Neuronal stem cell (in vitro differentiated cells): ENCODE data around the gene ST6GALNAC3.

ENCODE experiments used
- DNase-seq: peaks from one replicate; pipeline ENCODE4 v3.0.0-alpha.2; 2013; ENCODE audit warnings: low spot score
- H2AFZ ChIP-seq: one replicate; pipeline ENCODE4 v1.6.1; 2013; ENCODE audit warnings: mild to moderate bottlenecking, low read length, inconsistent platforms
- H2AK5ac ChIP-seq: 2 replicates; pipeline ENCODE4 v1.6.1; 2013; ENCODE audit warnings: low read depth, mild to moderate bottlenecking, inconsistent platforms, low read length, moderate library complexity, mixed read lengths
- H2BK120ac ChIP-seq: 2 replicates; pipeline ENCODE4 v1.6.1; 2013; ENCODE audit warnings: low read depth, mild to moderate bottlenecking, inconsistent platforms, low read length, moderate library complexity, mixed read lengths
- H2BK12ac ChIP-seq: one replicate; pipeline ENCODE4 v1.6.1; 2013; ENCODE audit warnings: low read length, inconsistent platforms
- H2BK15ac ChIP-seq: 2 replicates; pipeline ENCODE4 v1.6.1; 2013; ENCODE audit warnings: mild to moderate bottlenecking, low read length, inconsistent platforms, mixed read lengths
- H2BK5ac ChIP-seq: one replicate; pipeline ENCODE4 v1.6.1; 2013; ENCODE audit warnings: inconsistent platforms, mild to moderate bottlenecking, low read length, moderate library complexity
- H3K14ac ChIP-seq: one replicate; pipeline ENCODE4 v1.6.1; 2013; ENCODE audit warnings: low read length, inconsistent platforms
- H3K18ac ChIP-seq: 2 replicates; pipeline ENCODE4 v1.6.1; 2013; ENCODE audit warnings: low read length, inconsistent platforms
- H3K23ac ChIP-seq: 2 replicates; pipeline ENCODE4 v1.6.1; 2013; ENCODE audit warnings: low read depth, mild to moderate bottlenecking, mixed read lengths, low read length, inconsistent platforms; ENCODE audit not compliant: poor library complexity
- H3K27ac ChIP-seq: replicated peaks from 3 replicates; pipeline ENCODE4 v1.5.1; 2013; ENCODE audit warnings: low read length, inconsistent platforms
- H3K27me3 ChIP-seq, 3 experiments: 2 replicates each; pipeline ENCODE4 v1.6.1; 2013; ENCODE audit warnings: low read length in 3 of 3, mild to moderate bottlenecking in 2 of 3, inconsistent platforms in 1 of 3, low read depth in 1 of 3, mixed read lengths in 1 of 3, moderate library complexity in 1 of 3; ENCODE audit not compliant: control insufficient read depth in 3 of 3, insufficient read depth in 3 of 3
- H3K36me3 ChIP-seq, 2 donors: replicated peaks in 1 of 2; 2 replicates each; pipeline ENCODE4 v1.6.1; 2013; ENCODE audit warnings: low read length in 2 of 2; ENCODE audit not compliant: control insufficient read depth in 2 of 2, insufficient read depth in 2 of 2
- H3K4ac ChIP-seq: 2 replicates; pipeline ENCODE4 v1.6.1; 2013; ENCODE audit warnings: inconsistent platforms, mild to moderate bottlenecking, low read length, moderate library complexity
- H3K4me1 ChIP-seq, 2 donors: 1 replicate in 1 of 2; 2 replicates in 1 of 2; pipeline ENCODE4 v1.6.1; 2013; ENCODE audit warnings: low read length in 2 of 2, low read depth in 1 of 2; ENCODE audit not compliant: control insufficient read depth in 2 of 2, insufficient read depth in 1 of 2
- H3K4me2 ChIP-seq: one replicate; pipeline ENCODE4 v1.6.1; 2013; ENCODE audit warnings: mild to moderate bottlenecking, low read length, inconsistent platforms; ENCODE audit not compliant: insufficient read depth, poor library complexity, severe bottlenecking
- H3K4me3 ChIP-seq, 2 donors: 2 replicates each; pipeline ENCODE4 v1.5.1; 2013; ENCODE audit warnings: low read length in 2 of 2, mild to moderate bottlenecking in 2 of 2, inconsistent platforms in 1 of 2, moderate library complexity in 1 of 2
- H3K79me1 ChIP-seq: one replicate; pipeline ENCODE4 v1.6.1; 2013; ENCODE audit warnings: low read depth, mild to moderate bottlenecking, inconsistent platforms, low read length, moderate library complexity
- H3K9ac ChIP-seq: one replicate; pipeline ENCODE4 v1.6.1; 2013; ENCODE audit warnings: mild to moderate bottlenecking, low read depth, low read length, inconsistent platforms; ENCODE audit not compliant: poor library complexity
- H3K9me3 ChIP-seq, 2 donors: replicated peaks in 1 of 2; 2 replicates each; pipeline versions ENCODE3 to v1.6.1; 2013; ENCODE audit warnings: low read length in 2 of 2, mild to moderate bottlenecking in 2 of 2, inconsistent platforms in 1 of 2, low read depth in 1 of 2, mixed read lengths in 1 of 2, moderate library complexity in 1 of 2; ENCODE audit not compliant: control insufficient read depth in 2 of 2, insufficient read depth in 1 of 2
- H4K8ac ChIP-seq: one replicate; pipeline ENCODE4 v1.6.1; 2013; ENCODE audit warnings: low read depth, mild to moderate bottlenecking, inconsistent platforms, low read length, moderate library complexity
- H4K91ac ChIP-seq: one replicate; pipeline ENCODE4 v1.6.1; 2013; ENCODE audit warnings: low read length, low read depth, mild to moderate bottlenecking, inconsistent platforms; ENCODE audit not compliant: poor library complexity
- WGBS, 2 donors: extraction: QIAGEN DNeasy Blood & Tissue Kit; methylation state at CpG; one replicate each; pipeline ENCODE4 v1.1.7; 2013; ENCODE audit warnings: missing lambda C conversion rate in 2 of 2, mixed read lengths in 1 of 2; ENCODE audit not compliant: insufficient read length in 2 of 2, insufficient replicate concordance in 1 of 2; ENCODE audit errors: extremely low coverage in 2 of 2; 5-methylcytosine and 5-hydroxymethylcytosine counted together

Gene ST6GALNAC3

DNA sequence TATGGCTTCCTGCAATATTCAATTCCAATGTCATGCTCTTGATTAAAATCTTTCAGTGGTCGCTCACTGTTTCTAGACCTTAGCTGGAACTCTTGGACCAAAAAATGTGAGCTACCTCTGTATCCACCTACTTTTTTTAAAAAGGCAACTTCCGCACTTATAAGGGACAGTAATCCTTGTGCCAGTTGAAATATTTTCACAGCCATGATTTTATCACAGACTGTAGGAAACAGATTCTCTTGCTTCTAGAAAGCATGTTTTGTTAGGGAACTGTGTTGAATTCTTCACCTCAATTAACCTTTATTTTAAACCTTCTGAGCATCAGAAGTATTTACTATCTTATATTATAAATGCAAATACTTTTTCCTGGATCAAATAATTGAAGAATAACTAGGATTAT, 496.7 kb downstream of the ST6GALNAC3 start:
- WGBS, 2 donors, result no CpG with 5 or more reads among the region's 2 CpGs

DNA sequence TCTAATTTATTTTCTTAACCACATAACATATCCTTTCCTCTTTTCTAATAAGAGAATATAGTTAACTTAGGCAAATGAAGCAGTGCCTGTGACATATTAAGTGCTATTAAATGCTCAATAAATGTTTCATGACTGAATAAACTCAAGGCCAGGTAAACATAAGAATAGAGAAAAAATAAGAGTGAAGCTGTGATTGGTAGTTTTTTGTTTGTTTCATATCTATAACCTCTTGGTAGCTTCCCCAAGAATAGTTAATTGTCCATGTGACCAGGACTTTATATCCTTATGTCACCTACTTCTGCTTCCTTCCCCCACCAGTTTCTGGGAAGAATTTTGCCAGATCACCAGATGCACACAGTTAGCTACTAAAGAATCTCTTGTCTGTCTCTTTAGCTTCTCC, 497.7 kb downstream of the ST6GALNAC3 start:
- Histone ChIP-seq H4K91ac (no peak overlapping the region), H3K4me3 (no peak overlapping the region)

More for the DNA sequence above, 496.7 kb downstream of the ST6GALNAC3 start:
- no peak overlapping the region for H2BK120ac ChIP-seq
- no peak overlapping the region for H3K4me3 ChIP-seq
- H3K79me1 ChIP-seq, result no peaks in the 10 kb centered on the region
- H3K27me3 ChIP-seq, result no peaks in the 10 kb centered on the region
- H2BK15ac ChIP-seq, result no peak overlapping the region
- H3K4me1 ChIP-seq, result no peaks in the 10 kb centered on the region
- H3K9ac ChIP-seq, result no peak overlapping the region
- no peak overlapping the region for H2BK5ac ChIP-seq
- H3K4me2 ChIP-seq, result no peak overlapping the region
- H3K14ac ChIP-seq, result no peak overlapping the region
- no peak overlapping the region for H2AK5ac ChIP-seq
- no peak for DNase-seq
- no peak overlapping the region for H4K8ac ChIP-seq
- no peak overlapping the region for H2BK12ac ChIP-seq
- H3K18ac ChIP-seq, result no peak overlapping the region
- H3K36me3 ChIP-seq, result no peaks in the 10 kb centered on the region
- H4K91ac ChIP-seq, result no peak overlapping the region
- H3K4ac ChIP-seq, result no peak overlapping the region
- H3K27ac ChIP-seq, result no peak overlapping the region
- H3K23ac ChIP-seq, result no peak overlapping the region
- H2AFZ ChIP-seq, result no peak overlapping the region
- no peaks in the 10 kb centered on the region for H3K9me3 ChIP-seq

DNA sequence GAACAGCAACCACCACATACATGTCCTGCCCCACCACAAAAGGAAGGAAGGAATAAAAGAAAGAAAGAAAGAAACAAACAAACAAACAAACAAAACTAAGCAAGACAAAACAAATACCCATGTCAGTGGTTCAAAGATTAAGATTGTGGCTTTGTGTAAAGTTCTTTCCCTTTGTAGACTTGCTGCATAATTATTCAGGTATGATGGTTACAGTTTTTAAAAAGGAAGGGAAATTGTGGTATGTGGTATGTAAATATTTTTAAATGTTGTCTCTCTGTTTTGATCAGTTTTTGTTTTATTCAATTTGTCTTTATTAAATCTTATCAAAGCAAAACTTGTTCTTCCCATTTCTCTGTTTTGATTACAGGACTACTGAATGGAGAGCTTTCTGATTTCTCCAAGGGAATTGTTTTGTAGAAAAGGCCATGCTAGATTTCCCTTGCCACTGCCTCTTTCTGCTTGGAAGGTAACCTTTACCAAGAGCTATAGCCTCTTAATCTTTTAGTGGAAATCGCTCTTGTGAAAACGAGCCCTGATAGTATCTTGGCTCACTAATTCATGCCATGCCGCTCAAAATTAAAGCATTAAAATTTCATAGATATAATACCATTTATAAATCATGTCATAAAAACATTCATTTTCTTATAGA, 502.5 kb downstream of the ST6GALNAC3 start:
- Histone ChIP-seq H3K14ac (no peak overlapping the region), H3K4me1 (no peaks in the 10 kb centered on the region), H2AFZ (no peak overlapping the region), H3K36me3 (no peaks in the 10 kb centered on the region), H3K4me2 (no peak overlapping the region), H2BK5ac (no peak overlapping the region), H4K91ac (no peak overlapping the region), H3K9ac (no peak overlapping the region), H2BK120ac (no peak overlapping the region), H3K9me3 (no peaks in the 10 kb centered on the region), H4K8ac (no peak overlapping the region), H3K27ac (no peak overlapping the region), H3K4me3 (no peak overlapping the region), H2AK5ac (no peak overlapping the region), H3K18ac (no peak overlapping the region), H3K79me1 (no peaks in the 10 kb centered on the region), H2BK15ac (no peak overlapping the region), H3K27me3 (no peaks in the 10 kb centered on the region), H3K4ac (no peak overlapping the region), H2BK12ac (no peak overlapping the region), H3K23ac (no peak overlapping the region)
- no peak for DNase-seq
- WGBS, 2 donors, result no CpG with 5 or more reads among the region's 3 CpGs

More for the DNA sequence above, 497.7 kb downstream of the ST6GALNAC3 start:
- H2BK5ac ChIP-seq, result no peak overlapping the region
- H3K23ac ChIP-seq, result no peak overlapping the region
- H3K36me3 ChIP-seq, result no peaks in the 10 kb centered on the region
- no peaks in the 10 kb centered on the region for H3K9me3 ChIP-seq
- H3K27me3 ChIP-seq, result no peaks in the 10 kb centered on the region
- H2BK15ac ChIP-seq, result no peak overlapping the region
- no peak overlapping the region for H2AK5ac ChIP-seq
- H3K4me2 ChIP-seq, result no peak overlapping the region
- no peak overlapping the region for H3K27ac ChIP-seq
- H3K79me1 ChIP-seq, result no peaks in the 10 kb centered on the region
- no peak overlapping the region for H3K14ac ChIP-seq
- DNase-seq, result no peak
- H2BK120ac ChIP-seq, result no peak overlapping the region
- H2AFZ ChIP-seq, result no peak overlapping the region
- no peak overlapping the region for H4K8ac ChIP-seq
- no peak overlapping the region for H3K18ac ChIP-seq
- no peak overlapping the region for H3K4ac ChIP-seq
- no peak overlapping the region for H2BK12ac ChIP-seq
- no peaks in the 10 kb centered on the region for H3K4me1 ChIP-seq
- no peak overlapping the region for H3K9ac ChIP-seq

DNA sequence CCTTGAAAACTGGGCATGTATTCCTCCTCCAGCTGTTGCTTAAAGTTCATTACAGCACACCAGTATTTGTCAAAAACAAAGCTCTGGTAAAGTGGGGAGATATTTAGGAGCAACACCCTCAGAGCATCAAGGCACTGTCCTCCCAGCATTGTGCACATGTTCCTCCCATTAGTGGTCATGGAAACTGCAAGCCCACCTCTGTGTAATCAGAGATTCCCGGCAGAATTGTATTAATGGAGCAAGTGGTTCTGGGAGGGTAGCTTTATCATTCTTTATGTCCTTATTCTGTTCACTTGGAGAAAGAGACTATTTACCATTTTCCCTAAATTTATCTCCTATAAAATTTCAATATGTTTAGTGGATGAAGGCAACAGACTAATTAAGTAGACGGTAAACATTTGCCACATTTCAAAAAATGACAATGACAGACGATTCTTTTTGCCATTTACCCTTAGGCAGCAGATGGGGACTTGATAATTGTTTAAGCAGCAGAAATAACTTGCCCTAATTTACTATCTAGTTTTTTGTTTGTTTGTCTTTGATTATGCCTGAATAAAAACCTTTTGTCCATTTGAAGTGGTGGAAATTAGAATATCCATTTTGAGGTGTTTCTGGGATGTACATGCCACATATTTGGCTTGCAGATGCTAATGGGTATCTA, 503.1 kb downstream of the ST6GALNAC3 start:
- no peak overlapping the region for H2AFZ ChIP-seq
- no peak overlapping the region for H3K18ac ChIP-seq
- H3K23ac ChIP-seq, result no peak overlapping the region
- no peak overlapping the region for H2BK15ac ChIP-seq
- H3K14ac ChIP-seq, result no peak overlapping the region
- H3K4me3 ChIP-seq, result no peak overlapping the region
- H3K27ac ChIP-seq, result no peak overlapping the region
- H2BK120ac ChIP-seq, result no peak overlapping the region
- H3K79me1 ChIP-seq, result no peaks in the 10 kb centered on the region
- no peak overlapping the region for H4K8ac ChIP-seq
- H3K4me2 ChIP-seq, result no peak overlapping the region
- no CpG with 5 or more reads among the region's 3 CpGs for WGBS, 2 donors
- peaks cover 0 to 3% of the 10 kb centered on the region in 2 donors for H3K4me1 ChIP-seq
- H2BK5ac ChIP-seq, result no peak overlapping the region
- H3K9ac ChIP-seq, result no peak overlapping the region
- H3K36me3 ChIP-seq, result no peaks in the 10 kb centered on the region
- H4K91ac ChIP-seq, result no peak overlapping the region
- H2AK5ac ChIP-seq, result no peak overlapping the region
- H3K4ac ChIP-seq, result no peak overlapping the region
- H2BK12ac ChIP-seq, result no peak overlapping the region
- no peak for DNase-seq
- no peaks in the 10 kb centered on the region for H3K27me3 ChIP-seq
- no peaks in the 10 kb centered on the region for H3K9me3 ChIP-seq
